Stimulated activated CD8-positive, alpha-beta memory T cell treated with anti-CD3 and anti-CD28 coated beads, Interleukin-12 subunit alpha, Interleukin-12 subunit beta, amount 100 ng/mL, for 24 hours (primary cell): ENCODE data around the gene UBE3C.
"Not testable (repeated sequence)": the region's sequence is repeated elsewhere in the genome, so short reads cannot be mapped to it uniquely, and the experiment has no call there.

Experiments
- DNase-seq: peaks from one replicate; pipeline ENCODE4 v3.0.0-alpha.2; 2020; ENCODE audit errors: extremely low read depth

The UBE3C gene

GRCh38 chr7:157130849-157131248 is 7.9 kb upstream of the UBE3C start:
- not testable (repeated sequence) for DNase-seq

- no peak for DNase-seq
These were observed 5.9 kb upstream of the UBE3C start for GRCh38 chr7:157132796-157133195.

GRCh38 chr7:157133304-157133703 is 5.4 kb upstream of the UBE3C start:
- DNase-seq, result no peak

- no peak for DNase-seq
These were observed 2.4 kb upstream of the UBE3C start for GRCh38 chr7:157136372-157136771.

GRCh38 chr7:157138101-157138423 is 664 bp upstream of the UBE3C start:
- no peak for DNase-seq

GRCh38 chr7:157139111-157139809 is 534 bp downstream of the UBE3C start:
- DNase-seq, result peak; percentile 15

GRCh38 chr7:157139810-157140510 is 1.2 kb downstream of the UBE3C start:
- DNase-seq, result no peak

GRCh38 chr7:157140511-157140905 is 1.8 kb downstream of the UBE3C start:
- no peak for DNase-seq

GRCh38 chr7:157141525-157142060 is 2.9 kb downstream of the UBE3C start:
- no peak for DNase-seq

- DNase-seq, result no peak
These were observed 5.1 kb downstream of the UBE3C start for GRCh38 chr7:157143788-157144187.

- no peak for DNase-seq
These were observed 10.6 kb downstream of the UBE3C start for GRCh38 chr7:157149317-157149716.

GRCh38 chr7:157150882-157151281 is 12.2 kb downstream of the UBE3C start:
- no peak for DNase-seq

GRCh38 chr7:157151626-157152339 is 13.1 kb downstream of the UBE3C start:
- no peak for DNase-seq

GRCh38 chr7:157152391-157152937 is 13.7 kb downstream of the UBE3C start:
- DNase-seq, result no peak

GRCh38 chr7:157153260-157153659 is 14.5 kb downstream of the UBE3C start:
- DNase-seq, result no peak

- no peak for DNase-seq
These were observed 17.2 kb downstream of the UBE3C start for GRCh38 chr7:157155959-157156358.

GRCh38 chr7:157158400-157158799 is 19.7 kb downstream of the UBE3C start:
- DNase-seq, result no peak

GRCh38 chr7:157159537-157159936 is 20.8 kb downstream of the UBE3C start:
- not testable (repeated sequence) for DNase-seq

GRCh38 chr7:157160433-157160832 is 21.7 kb downstream of the UBE3C start:
- no peak for DNase-seq

GRCh38 chr7:157165987-157166386 is 27.3 kb downstream of the UBE3C start:
- no peak for DNase-seq

GRCh38 chr7:157168571-157168970 is 29.8 kb downstream of the UBE3C start:
- no peak for DNase-seq

GRCh38 chr7:157176771-157177170 is 38.0 kb downstream of the UBE3C start:
- no peak for DNase-seq
